Adrenal gland (tissue), 12 donors: Measurements from ENCODE around the gene PERM1. TPM values are rescaled to one million over a fixed set of nuclear protein-coding genes. Genes with fewer than 3 reads are reported as not detected.

Experiments used
- DNase-seq, 7 donors: peaks; one replicate each; pipeline ENCODE4 v3.0.0-alpha.2; 2019 to 2020
- H3K27ac ChIP-seq, 5 donors: fragments of 200-600 bp; sonication (generic) in 4 of 5; 1 replicate in 3 of 5; 2 replicates in 2 of 5; pipeline versions ENCODE4 v1.5.1 to v1.8.0; 2016 to 2020; ENCODE audit warnings: mild to moderate bottlenecking in 1 of 5
- H3K27me3 ChIP-seq: fragments of 200-600 bp; 2 replicates; pipeline ENCODE4 v1.8.0; 2021
- H3K36me3 ChIP-seq, 2 donors: fragments of 200-600 bp; replicated peaks in 1 of 2; 1 replicate in 1 of 2; 2 replicates in 1 of 2; pipeline versions ENCODE4 v1.5.1 to v1.8.0; 2018 to 2022
- H3K4me1 ChIP-seq, 2 donors: fragments of 200-600 bp; replicated peaks in 1 of 2; 1 replicate in 1 of 2; 2 replicates in 1 of 2; pipeline versions ENCODE4 v1.5.1 to v1.8.0; 2018 to 2021
- H3K4me3 ChIP-seq, 4 donors: fragments of 200-600 bp; sonication (generic) in 3 of 4; one replicate each; pipeline ENCODE4 v1.5.1; 2016 to 2018
- H3K9me3 ChIP-seq, 3 donors: fragments of 200-600 bp; sonication (generic) in 1 of 3; replicated peaks in 1 of 3; 1 replicate in 2 of 3; 2 replicates in 1 of 3; pipeline versions ENCODE4 v1.5.1 to v1.8.0; 2016 to 2021
- POLR2A ChIP-seq, 2 donors: fragments of 450-650 bp; IDR thresholded peaks; one replicate each; pipeline ENCODE4 v1.6.1; 2017; ENCODE audit warnings: antibody characterized with exemption in 2 of 2, mild to moderate bottlenecking in 2 of 2, moderate library complexity in 1 of 2
- WGBS, 4 donors: extraction: QIAGEN DNeasy Blood & Tissue Kit in 2 of 4; methylation state at CpG; one replicate each; pipeline versions ENCODE4 v1.1.5 to v1.1.7; 2013 to 2017; 5-methylcytosine and 5-hydroxymethylcytosine counted together
- intact Hi-C, 2 donors: fragments of 100-400 bp; cut with DNase I; formaldehyde crosslinking; loops; one replicate each; pipeline versions ENCODE4 v1.14.1 to v1.15.0; 2022 to 2023
- polyA plus RNA-seq, 3 donors: library from polyadenylated mRNA; stranded (reverse); fragments of 200-250 nt in 2 of 3; fragments of 350-450 nt in 1 of 3; fragmentation: Illumina TruSeq in 1 of 3; extraction: RNeasy Lipid Tissue Mini Kit (QIAGEN cat#74804) in 1 of 3; gene quantifications; one replicate each; pipeline ENCODE4 v1.2.3, GENCODE V29; 2013 to 2014
- small RNA-seq, 2 donors: library from RNA; depleted of rRNA; stranded (forward); fragments of <200 nt; gene quantifications; one replicate each; pipeline ENCODE3, GENCODE V24; 2016
- total RNA-seq, 9 donors: library from RNA; depleted of rRNA in 4 of 9; stranded (reverse); fragments of >200 nt in 4 of 9; fragments of 120-200 nt in 1 of 9; fragmentation: NEBNext Ultra II Directional in 1 of 9; extraction: Animal tissue kit (Norgen Biotek cat#: 25700) in 1 of 9; gene quantifications; one replicate each; pipeline versions ENCODE4 v1.1.0 to v1.2.4, GENCODE V29; 2013 to 2023
- TF ChIP-seq, protein P1 (sequence below), 6 experiments: fragments of 450-650 bp in 4 of 6; fragments of 200-600 bp in 2 of 6; sonication (generic) in 1 of 6; IDR thresholded peaks; 1 replicate in 5 of 6; 2 replicates in 1 of 6; pipeline versions ENCODE4 v1.5.1 to v1.8.0; 2016 to 2021; ENCODE audit warnings: antibody characterized with exemption in 6 of 6, mild to moderate bottlenecking in 2 of 6, moderate library complexity in 1 of 6
- donor health status: healthy with polysubstance abuse.
- donor health status: Bipolar disorder and iron deficiency.
- donor health status: DM: yes; HTN: yes; CAD: no.
- donor health status: DM: no; HTN: no; CAD: no.
- donor health status: DM: no; HTN: no; CAD: no.
- donor health status: DM: yes; HTN: yes; CAD: no.

The PERM1 gene
- total and polyA plus RNA-seq, 12 donors = 0.13 to 0.88 (median 0.25) TPM; not detected in 5

DNA sequence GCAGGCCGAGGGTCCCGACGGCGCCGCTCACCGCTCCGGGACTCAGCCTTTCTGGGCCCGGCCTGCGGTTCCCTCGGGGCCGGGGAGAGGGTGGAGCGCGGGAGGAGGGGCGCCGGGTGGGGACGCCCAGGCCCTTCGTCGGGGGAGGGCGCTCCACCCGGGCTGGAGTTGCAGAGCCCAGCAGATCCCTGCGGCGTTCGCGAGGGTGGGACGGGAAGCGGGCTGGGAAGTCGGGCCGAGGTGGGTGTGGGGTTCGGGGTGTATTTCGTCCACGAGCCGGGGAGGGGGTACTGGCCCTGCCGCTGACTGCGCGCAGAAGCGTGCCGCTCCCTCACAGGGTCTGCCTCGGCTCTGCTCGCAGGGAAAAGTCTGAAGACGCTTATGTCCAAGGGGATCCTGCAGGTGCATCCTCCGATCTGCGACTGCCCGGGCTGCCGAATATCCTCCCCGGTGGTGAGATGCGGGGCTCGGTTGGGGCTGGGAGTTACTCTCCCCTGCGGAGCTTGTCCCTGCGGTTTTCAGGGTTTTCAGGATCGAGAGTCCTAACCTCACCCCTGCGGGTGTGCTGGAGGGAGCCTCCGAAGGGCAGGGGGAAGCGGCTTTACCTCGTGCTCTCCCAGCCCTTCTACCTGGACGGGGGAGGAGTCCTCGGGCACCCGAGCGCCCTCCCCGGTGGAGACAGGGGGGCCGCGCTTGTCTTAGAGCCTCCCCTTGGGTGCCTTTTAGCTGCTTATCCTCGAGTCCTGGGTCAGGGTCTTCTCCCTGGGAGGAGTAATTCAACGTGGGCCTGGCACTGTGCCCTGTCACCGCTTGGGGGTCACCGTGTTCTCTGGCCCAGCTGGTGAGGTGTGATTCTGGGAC is 56.1 kb downstream of the PERM1 start:
- Histone ChIP-seq H3K4me1 (peaks cover 3 to 16% of the 10 kb centered on the region in 2 donors), H3K27me3 (peaks cover 46% of the 10 kb centered on the region), H3K27ac (peak overlapping the region in 1 of 5 donors; percentile 69), H3K4me3 (peak overlapping the region in 1 of 4 donors; percentile 61), H3K9me3 (no peaks in the 10 kb centered on the region), H3K36me3 (no peaks in the 10 kb centered on the region)
- no peak for DNase-seq
- WGBS, 4 donors = 5 to 8% (median 6%) methylated on average over 19 to 65 of the region's 65 CpGs
- intact Hi-C loops = no loop called here
- TF ChIP-seq POLR2A (IDR thresholded peaks at IDR 0.05) = peak in 1 of 2 donors; percentile 53
- TF ChIP-seq, protein P1, sequence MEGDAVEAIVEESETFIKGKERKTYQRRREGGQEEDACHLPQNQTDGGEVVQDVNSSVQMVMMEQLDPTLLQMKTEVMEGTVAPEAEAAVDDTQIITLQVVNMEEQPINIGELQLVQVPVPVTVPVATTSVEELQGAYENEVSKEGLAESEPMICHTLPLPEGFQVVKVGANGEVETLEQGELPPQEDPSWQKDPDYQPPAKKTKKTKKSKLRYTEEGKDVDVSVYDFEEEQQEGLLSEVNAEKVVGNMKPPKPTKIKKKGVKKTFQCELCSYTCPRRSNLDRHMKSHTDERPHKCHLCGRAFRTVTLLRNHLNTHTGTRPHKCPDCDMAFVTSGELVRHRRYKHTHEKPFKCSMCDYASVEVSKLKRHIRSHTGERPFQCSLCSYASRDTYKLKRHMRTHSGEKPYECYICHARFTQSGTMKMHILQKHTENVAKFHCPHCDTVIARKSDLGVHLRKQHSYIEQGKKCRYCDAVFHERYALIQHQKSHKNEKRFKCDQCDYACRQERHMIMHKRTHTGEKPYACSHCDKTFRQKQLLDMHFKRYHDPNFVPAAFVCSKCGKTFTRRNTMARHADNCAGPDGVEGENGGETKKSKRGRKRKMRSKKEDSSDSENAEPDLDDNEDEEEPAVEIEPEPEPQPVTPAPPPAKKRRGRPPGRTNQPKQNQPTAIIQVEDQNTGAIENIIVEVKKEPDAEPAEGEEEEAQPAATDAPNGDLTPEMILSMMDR (IDR thresholded peaks at IDR 0.05) = no peak

Small RNA genes within 50 kb of the gene (small RNA-seq; reads per million reads assigned to genes)
- gene AL645608.3 = 0 reads per million in 2 donors

Other genes starting within 250 kb of the PERM1 start
- 10 to 100 TPM in 7 of 9 donors, 1 to 10 TPM in 2; 1.8 to 30.8 (median 16.6) TPM for gene SAMD11, start 58.2 kb downstream of the PERM1 start, total RNA-seq
- 10 to 100 TPM in 2 of 3 donors, 1 to 10 TPM in 1; 2.5 to 96.6 (median 32.7) TPM for gene SAMD11, start 58.2 kb downstream of the PERM1 start, polyA plus RNA-seq
- 10 to 100 TPM; 22.4 to 58.9 (median 43.6) TPM for gene NOC2L, start 22.8 kb downstream of the PERM1 start, total RNA-seq
- gene NOC2L, start 22.8 kb downstream of the PERM1 start, polyA plus RNA-seq = 10 to 100 TPM; 39.2 to 97.7 (median 64.9) TPM
- 10 to 100 TPM in 1 of 9 donors, 1 to 10 TPM in 8; 1.4 to 15.9 (median 6.1) TPM for gene KLHL17, start 21.5 kb downstream of the PERM1 start, total RNA-seq
- 10 to 100 TPM in 2 of 3 donors, under 1 TPM in 1; 0.73 to 38.8 (median 25.4) TPM for gene KLHL17, start 21.5 kb downstream of the PERM1 start, polyA plus RNA-seq
- gene PLEKHN1, start 15.6 kb downstream of the PERM1 start, total RNA-seq = 1 to 10 TPM in 3 of 9 donors, under 1 TPM in 3, not detected in 3; 0.30 to 3.8 (median 1.1) TPM
- gene PLEKHN1, start 15.6 kb downstream of the PERM1 start, polyA plus RNA-seq = 10 to 100 TPM in 1 of 3 donors, 1 to 10 TPM in 1, under 1 TPM in 1; 0.05 to 10.5 (median 4.2) TPM
- gene HES4, start 18.0 kb upstream of the PERM1 start, total RNA-seq = 10 to 100 TPM in 1 of 9 donors, 1 to 10 TPM in 8; 3.1 to 14.5 (median 6.3) TPM
- 10 to 100 TPM in 2 of 3 donors, not detected in 1; 27.3 to 29.8 TPM for gene HES4, start 18.0 kb upstream of the PERM1 start, polyA plus RNA-seq
- 10 to 100 TPM; 11.5 to 58.1 (median 22.9) TPM for gene ISG15, start 31.4 kb upstream of the PERM1 start, total RNA-seq
- gene ISG15, start 31.4 kb upstream of the PERM1 start, polyA plus RNA-seq = 100 to 1,000 TPM in 2 of 3 donors, 1 to 10 TPM in 1; 1.7 to 308 (median 220) TPM
- gene AGRN, start 38.0 kb upstream of the PERM1 start, total RNA-seq = 10 to 100 TPM in 6 of 9 donors, 1 to 10 TPM in 3; 3.4 to 20.5 (median 13.0) TPM
- 10 to 100 TPM in 2 of 3 donors, 1 to 10 TPM in 1; 2.2 to 27.8 (median 10.2) TPM for gene AGRN, start 38.0 kb upstream of the PERM1 start, polyA plus RNA-seq
- gene RNF223, start 92.2 kb upstream of the PERM1 start, total RNA-seq = not detected
- under 1 TPM in 1 of 3 donors, not detected in 2; 0.03 TPM for gene RNF223, start 92.2 kb upstream of the PERM1 start, polyA plus RNA-seq
- 10 to 100 TPM in 5 of 9 donors, 1 to 10 TPM in 4; 5.4 to 17.3 (median 11.0) TPM for gene C1orf159, start 134.0 kb upstream of the PERM1 start, total RNA-seq
- 10 to 100 TPM in 2 of 3 donors, under 1 TPM in 1; 0.55 to 54.3 (median 25.5) TPM for gene C1orf159, start 134.0 kb upstream of the PERM1 start, polyA plus RNA-seq
- gene TTLL10, start 191.8 kb upstream of the PERM1 start, total RNA-seq = not detected
- under 1 TPM in 2 of 3 donors, not detected in 1; 0.32 to 0.44 TPM for gene TTLL10, start 191.8 kb upstream of the PERM1 start, polyA plus RNA-seq
- under 1 TPM in 3 of 9 donors, not detected in 6; 0.27 to 0.90 (median 0.39) TPM for gene TNFRSF18, start 224.5 kb upstream of the PERM1 start, total RNA-seq
- 1 to 10 TPM in 1 of 3 donors, under 1 TPM in 1, not detected in 1; 0.64 to 1.5 TPM for gene TNFRSF18, start 224.5 kb upstream of the PERM1 start, polyA plus RNA-seq
- gene TNFRSF4, start 232.1 kb upstream of the PERM1 start, total RNA-seq = 1 to 10 TPM in 4 of 9 donors, under 1 TPM in 4, not detected in 1; 0.32 to 2.7 (median 0.94) TPM
- gene TNFRSF4, start 232.1 kb upstream of the PERM1 start, polyA plus RNA-seq = 1 to 10 TPM in 2 of 3 donors, not detected in 1; 4.7 to 6.9 TPM
- gene SDF4, start 249.9 kb upstream of the PERM1 start, total RNA-seq = 100 to 1,000 TPM in 8 of 9 donors, 10 to 100 TPM in 1; 49.4 to 221 (median 165) TPM
- 100 to 1,000 TPM; 129 to 131 (median 130) TPM for gene SDF4, start 249.9 kb upstream of the PERM1 start, polyA plus RNA-seq